Adipose tissue (tissue), 3 donors: ENCODE data around the gene ALG9. TPM values are rescaled to one million over a fixed set of nuclear protein-coding genes. Genes with fewer than 3 reads are reported as not detected.

Source experiments
- H3K27ac ChIP-seq: one replicate; pipeline ENCODE4 v1.5.1; 2013; ENCODE audit warnings: low read depth, low read length
- WGBS, 3 donors: extraction: QIAGEN DNeasy Blood & Tissue Kit; methylation state at CpG; one replicate each; pipeline ENCODE4 v1.1.7; 2013; 5-methylcytosine and 5-hydroxymethylcytosine counted together
- polyA plus RNA-seq, 3 donors: library from polyadenylated mRNA; stranded (reverse); fragments of 200-250 nt; gene quantifications; one replicate each; pipeline ENCODE4 v1.2.3, GENCODE V29; 2013
- donor health status: healthy with polysubstance abuse.
- donor health status: Bipolar disorder and iron deficiency.
- donor health status: healthy.

Gene ALG9
- polyA plus RNA-seq, 3 donors, result 13.2 to 39.5 (median 18.9) TPM

DNA sequence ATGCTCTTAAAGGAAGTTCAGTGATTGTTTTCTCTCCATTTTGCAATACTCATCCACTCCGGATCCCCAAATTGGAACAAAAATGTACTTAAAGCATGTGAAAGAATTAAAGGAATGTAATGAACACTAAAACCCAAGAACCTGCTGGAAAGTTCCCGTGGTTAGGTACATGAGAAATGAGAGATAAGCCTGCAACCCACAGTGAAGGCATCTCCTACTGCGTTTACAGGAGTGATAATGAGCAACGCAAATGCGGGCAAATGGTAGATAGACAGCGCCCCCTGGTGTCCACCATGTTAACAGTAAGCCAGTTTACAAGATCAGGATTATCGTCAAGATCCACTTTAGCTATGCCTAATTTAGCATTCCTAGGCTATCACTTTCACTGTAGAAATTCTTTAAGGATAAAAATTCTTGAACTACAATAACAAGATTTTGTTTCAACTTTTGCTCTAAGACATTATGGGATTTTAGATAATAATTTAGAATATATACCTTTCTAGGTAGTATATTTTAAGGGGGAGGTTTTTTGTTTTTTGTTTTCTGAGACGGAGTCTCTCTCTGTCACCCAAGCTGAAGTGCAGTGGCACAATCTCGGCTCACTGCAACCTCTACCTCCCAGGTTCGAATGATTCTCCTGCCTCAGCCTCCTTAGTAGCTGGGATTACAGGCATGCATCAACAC, 29.9 kb downstream of the ALG9 start:
- 22 to 26% (median 23%) methylated on average over 10 of the region's 10 CpGs for WGBS, 3 donors
- H3K27ac ChIP-seq, result no peak overlapping the region

- 79 to 83% (median 79%) methylated on average over 1 of the region's 1 CpG for WGBS, 3 donors
Measured at GRCh38 chr11:111840143-111840542, 31.2 kb downstream of the ALG9 start.

DNA sequence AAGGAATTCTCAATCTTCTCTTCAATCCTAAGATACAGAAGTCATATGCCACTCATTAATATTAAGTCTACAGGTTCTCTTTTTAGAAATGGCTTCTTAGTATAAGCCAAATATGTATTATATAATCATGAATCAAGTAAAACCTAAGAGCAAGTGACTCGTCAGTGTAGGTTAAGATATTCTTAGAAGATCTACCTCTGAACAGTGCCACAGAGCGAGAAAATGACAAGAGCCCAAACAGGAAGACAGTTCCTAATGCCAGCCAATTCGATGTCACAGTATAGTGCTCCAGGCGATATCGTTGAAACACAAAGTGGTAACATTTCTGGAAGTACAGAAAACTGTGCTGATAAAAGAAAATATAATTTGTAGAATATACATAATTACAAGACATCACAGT, 33.3 kb downstream of the ALG9 start:
- H3K27ac ChIP-seq, result no peak overlapping the region
- 93 to 95% (median 94%) methylated on average over 5 of the region's 5 CpGs for WGBS, 3 donors

More at GRCh38 chr11:111840143-111840542, 31.2 kb downstream of the ALG9 start:
- no peak overlapping the region for H3K27ac ChIP-seq

- 72 to 86% (median 82%) methylated on average over 5 of the region's 5 CpGs for WGBS, 3 donors
Measured at GRCh38 chr11:111837366-111837891, 34.0 kb downstream of the ALG9 start.

GRCh38 chr11:111836721-111837120, 34.7 kb downstream of the ALG9 start:
- WGBS, 3 donors, result 27 to 82% (median 79%) methylated on average over 1 of the region's 1 CpG
- H3K27ac ChIP-seq, result no peak overlapping the region

More at GRCh38 chr11:111837366-111837891, 34.0 kb downstream of the ALG9 start:
- H3K27ac ChIP-seq, result no peak overlapping the region

- WGBS, 3 donors, result 52 to 72% (median 63%) methylated on average over 1 of the region's 1 CpG
- no peak overlapping the region for H3K27ac ChIP-seq
Measured at GRCh38 chr11:111836162-111836561, 35.2 kb downstream of the ALG9 start.

DNA sequence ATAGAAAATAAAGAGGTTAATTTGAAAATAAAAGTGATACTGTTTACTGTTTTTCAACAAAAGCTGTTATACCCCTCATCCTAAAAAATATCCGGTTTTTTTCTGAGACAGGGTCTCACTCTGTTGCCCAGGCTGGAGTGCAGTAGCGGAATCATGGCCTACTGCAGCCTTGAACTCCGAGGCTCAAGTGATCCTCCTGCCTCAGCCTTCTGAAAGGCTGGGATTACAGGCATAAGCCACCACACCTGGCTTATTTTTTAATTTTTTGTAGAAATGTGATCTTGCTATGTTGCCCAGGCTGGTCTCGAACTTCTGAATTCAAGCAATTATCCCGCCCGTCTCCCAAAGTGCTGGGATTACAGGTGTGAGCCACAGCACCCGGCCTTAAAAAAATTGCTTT, 35.7 kb downstream of the ALG9 start:
- no peak overlapping the region for H3K27ac ChIP-seq
- 95 to 96% (median 95%) methylated on average over 7 of the region's 7 CpGs for WGBS, 3 donors

- WGBS, 3 donors, result 86 to 93% (median 89%) methylated on average over 3 of the region's 3 CpGs
Measured at GRCh38 chr11:111834432-111835163, 36.8 kb downstream of the ALG9 start.

DNA sequence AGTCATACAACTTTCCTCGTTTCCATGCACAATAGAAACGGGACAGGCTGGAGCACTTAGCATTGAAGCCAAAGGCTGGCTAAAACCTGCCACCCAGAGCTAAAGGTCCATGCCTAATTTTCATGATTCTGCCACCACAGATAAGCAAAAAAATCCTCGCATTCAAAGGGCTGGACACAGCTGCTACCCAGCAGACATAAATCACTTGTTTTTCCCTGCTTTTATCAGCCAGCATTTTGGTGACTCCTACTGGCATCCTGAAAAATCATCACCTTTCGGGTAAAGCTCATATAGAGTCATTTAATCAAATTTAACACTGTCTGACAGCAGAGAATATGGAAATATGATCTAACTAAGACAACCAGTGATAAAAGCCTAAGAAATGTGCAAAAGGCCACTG, 37.9 kb downstream of the ALG9 start:
- no peak overlapping the region for H3K27ac ChIP-seq
- 68 to 78% (median 76%) methylated on average over 4 of the region's 4 CpGs for WGBS, 3 donors

More at GRCh38 chr11:111834432-111835163, 36.8 kb downstream of the ALG9 start:
- no peak overlapping the region for H3K27ac ChIP-seq

DNA sequence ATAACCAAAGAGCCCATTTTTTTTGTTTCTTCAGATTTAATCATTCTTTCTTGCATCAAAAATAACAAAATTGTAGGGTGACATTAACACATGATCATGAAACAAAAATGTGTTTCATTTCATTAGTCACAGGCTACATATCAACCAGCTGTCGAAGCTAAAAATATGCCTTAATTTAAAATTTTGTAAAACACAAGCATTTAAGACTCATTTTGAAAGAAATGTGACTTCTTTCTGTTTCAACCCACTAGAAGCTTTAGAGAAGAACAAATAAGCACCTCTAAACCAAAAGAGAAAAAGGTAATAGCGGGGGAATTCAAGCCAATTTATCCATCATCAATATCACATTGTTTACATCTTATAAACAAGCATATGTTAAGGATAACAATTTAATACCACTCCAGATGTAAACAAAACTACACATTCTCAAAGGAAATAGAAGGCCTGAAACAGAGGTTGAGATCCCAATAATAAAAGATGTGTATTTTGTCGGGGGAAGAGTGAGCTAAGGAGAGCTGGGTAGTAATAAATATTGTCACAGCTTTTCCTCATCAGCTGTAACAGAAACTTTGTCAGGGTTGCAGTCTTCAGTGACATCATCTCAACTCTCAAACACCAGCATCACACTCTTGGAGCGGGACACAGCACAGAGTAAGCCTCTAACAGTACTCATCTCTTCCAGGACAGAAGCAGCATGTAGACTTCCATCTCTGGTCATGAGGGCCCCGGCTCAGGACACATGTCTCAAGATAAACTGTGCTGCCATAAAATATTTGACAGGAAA, 42.0 kb downstream of the ALG9 start:
- 88 to 91% (median 89%) methylated on average over 5 of the region's 5 CpGs for WGBS, 3 donors
- H3K27ac ChIP-seq, result no peak overlapping the region

- 75 to 84% (median 82%) methylated on average over 2 of the region's 2 CpGs for WGBS, 3 donors
Measured at GRCh38 chr11:111826322-111826950, 44.9 kb downstream of the ALG9 start.

DNA sequence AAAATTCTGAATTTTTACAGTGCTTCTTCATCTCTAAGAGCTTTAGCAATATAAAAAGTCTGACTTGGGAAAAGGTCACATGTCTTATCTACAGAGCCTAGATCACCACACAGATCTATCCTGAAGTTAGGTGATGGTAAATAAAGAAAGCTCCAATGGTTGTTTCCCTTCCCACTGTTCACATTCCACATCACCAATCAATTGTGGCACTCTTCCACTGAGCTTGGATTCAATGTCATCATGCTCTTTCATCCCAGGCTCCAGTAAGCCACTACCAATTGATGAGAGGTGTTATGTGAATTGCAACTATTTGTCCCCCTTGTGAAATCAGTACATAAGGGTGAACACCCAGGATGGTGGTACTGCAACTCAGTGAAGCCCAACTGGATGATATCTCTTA, 47.8 kb downstream of the ALG9 start:
- no peak overlapping the region for H3K27ac ChIP-seq

More at GRCh38 chr11:111826322-111826950, 44.9 kb downstream of the ALG9 start:
- no peak overlapping the region for H3K27ac ChIP-seq

- WGBS, 3 donors, result 80 to 86% (median 84%) methylated on average over 1 of the region's 1 CpG
- no peak overlapping the region for H3K27ac ChIP-seq
Measured at GRCh38 chr11:111823131-111823530, 48.2 kb downstream of the ALG9 start.

- 35 to 61% (median 55%) methylated on average over 3 of the region's 3 CpGs for WGBS, 3 donors
- no peak overlapping the region for H3K27ac ChIP-seq
Measured at GRCh38 chr11:111819829-111820237, 51.5 kb downstream of the ALG9 start.

DNA sequence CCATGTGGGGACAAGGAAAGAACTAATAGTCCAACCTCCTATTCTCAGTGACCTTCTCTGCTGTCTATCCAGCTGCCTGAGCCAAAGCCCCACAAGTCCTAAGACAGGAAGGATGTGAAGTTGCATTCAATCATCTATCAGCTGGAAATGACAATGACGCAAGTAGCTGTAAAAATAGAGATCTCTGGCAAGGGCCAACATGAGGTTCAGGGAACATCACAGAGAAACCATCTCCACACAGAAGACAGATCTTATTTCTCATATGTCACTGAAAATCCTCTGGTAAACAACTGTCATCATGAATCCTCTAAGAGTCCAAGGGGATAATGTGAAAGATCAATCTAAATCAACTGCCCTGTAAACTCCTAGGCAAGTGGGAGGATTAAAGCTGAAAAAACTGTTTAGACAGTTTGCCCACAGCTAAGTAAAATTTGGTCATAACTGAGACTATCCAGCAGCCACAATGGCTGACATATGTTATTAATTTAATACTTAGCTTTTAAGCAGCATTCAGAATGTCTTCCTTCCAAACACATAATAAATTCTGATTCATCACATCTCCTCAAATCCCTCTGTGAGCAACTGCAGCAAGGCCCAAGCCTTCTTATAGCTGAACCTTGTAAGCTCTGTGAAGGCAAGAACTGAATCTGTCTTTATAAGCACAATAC, 52.1 kb downstream of the ALG9 start:
- 27 to 70% (median 30%) methylated on average over 1 of the region's 1 CpG for WGBS, 3 donors
- no peak overlapping the region for H3K27ac ChIP-seq

GRCh38 chr11:111815489-111815888, 55.9 kb downstream of the ALG9 start:
- no peak overlapping the region for H3K27ac ChIP-seq
- WGBS, 3 donors, result 93 to 100% (median 97%) methylated on average over 1 of the region's 1 CpG

GRCh38 chr11:111814557-111815320, 56.6 kb downstream of the ALG9 start:
- H3K27ac ChIP-seq, result no peak overlapping the region
- 73 to 84% (median 82%) methylated on average over 8 of the region's 8 CpGs for WGBS, 3 donors
